CD14-positive monocyte (primary cell): ENCODE data around the gene SPEF2. TPM values are rescaled to one million over a fixed set of nuclear protein-coding genes. Genes with fewer than 3 reads are reported as not detected.

Experiments
- DNase-seq, 3 donors: peaks; one replicate each; pipeline ENCODE4 v3.0.0-alpha.2; 2011 to 2022
- H2AFZ ChIP-seq: 2 replicates; pipeline ENCODE4 v1.6.0; 2012; ENCODE audit warnings: mild to moderate bottlenecking, low read depth, low read length, inconsistent platforms; ENCODE audit not compliant: insufficient read depth, poor library complexity, severe bottlenecking
- H3K27ac ChIP-seq, 2 donors: 1 replicate in 1 of 2; 2 replicates in 1 of 2; pipeline ENCODE4 v1.5.1; 2012 to 2013; ENCODE audit warnings: low read length in 2 of 2, control low read depth in 1 of 2, inconsistent platforms in 1 of 2, low read depth in 1 of 2, mild to moderate bottlenecking in 1 of 2
- H3K27me3 ChIP-seq, 2 donors: one replicate each; pipeline versions ENCODE4 v1.6.0 to v1.6.1; 2011 to 2013; ENCODE audit warnings: low read length in 2 of 2; ENCODE audit not compliant: control insufficient read depth in 2 of 2, insufficient read depth in 2 of 2
- H3K36me3 ChIP-seq, 2 donors: replicated peaks in 1 of 2; 1 replicate in 1 of 2; 2 replicates in 1 of 2; pipeline versions ENCODE4 v1.5.1 to v1.6.1; 2012 to 2013; ENCODE audit warnings: low read length in 2 of 2, control low read depth in 1 of 2, inconsistent platforms in 1 of 2, mild to moderate bottlenecking in 1 of 2; ENCODE audit not compliant: insufficient read depth in 2 of 2, control insufficient read depth in 1 of 2
- H3K4me1 ChIP-seq, 2 donors: 1 replicate in 1 of 2; 2 replicates in 1 of 2; pipeline versions ENCODE4 v1.5.1 to v1.6.1; 2012 to 2013; ENCODE audit warnings: low read length in 2 of 2, control low read depth in 1 of 2, inconsistent platforms in 1 of 2, mild to moderate bottlenecking in 1 of 2, moderate library complexity in 1 of 2; ENCODE audit not compliant: insufficient read depth in 2 of 2, control insufficient read depth in 1 of 2
- H3K4me2 ChIP-seq: replicated peaks from 2 replicates; pipeline ENCODE3; 2012; ENCODE audit warnings: low read length, moderate library complexity, mild to moderate bottlenecking; ENCODE audit not compliant: poor library complexity, severe bottlenecking; ENCODE audit errors: extremely low read depth
- H3K4me3 ChIP-seq, 3 experiments: fragments of 200-600 bp in 1 of 3; sonication (generic) in 1 of 3; replicated peaks in 1 of 3; 1 replicate in 2 of 3; 2 replicates in 1 of 3; pipeline ENCODE4 v1.5.1; 2011 to 2013; ENCODE audit warnings: low read length in 3 of 3, mild to moderate bottlenecking in 3 of 3, control low read depth in 2 of 3, low read depth in 2 of 3, inconsistent platforms in 1 of 3, moderate library complexity in 1 of 3
- H3K79me2 ChIP-seq: 2 replicates; pipeline ENCODE4 v1.6.0; 2012; ENCODE audit warnings: mild to moderate bottlenecking, control low read depth, inconsistent platforms, low read length, moderate library complexity; ENCODE audit not compliant: insufficient read depth
- H3K9ac ChIP-seq: 2 replicates; pipeline ENCODE4 v1.6.0; 2017; ENCODE audit warnings: low read length, mild to moderate bottlenecking; ENCODE audit not compliant: insufficient read depth, poor library complexity, severe bottlenecking
- H3K9me3 ChIP-seq, 2 donors: replicated peaks in 1 of 2; 1 replicate in 1 of 2; 2 replicates in 1 of 2; pipeline versions ENCODE4 v1.5.1 to v1.6.1; 2012 to 2013; ENCODE audit warnings: low read length in 2 of 2, control low read depth in 1 of 2; ENCODE audit not compliant: control insufficient read depth in 1 of 2, insufficient read depth in 1 of 2
- H4K20me1 ChIP-seq: 2 replicates; pipeline ENCODE4 v1.6.0; 2012; ENCODE audit warnings: mild to moderate bottlenecking, low read length, control low read depth, moderate library complexity; ENCODE audit not compliant: insufficient read depth
- H3K27ac Mint-ChIP-seq, 7 donors: one replicate each; pipeline ENCODE4 v1.8.0; 2020; ENCODE audit warnings: mild to moderate bottlenecking in 7 of 7, mixed read lengths in 7 of 7, moderate library complexity in 6 of 7, inconsistent platforms in 2 of 7
- H3K27me3 Mint-ChIP-seq, 3 donors: one replicate each; pipeline ENCODE4 v1.8.0; 2021 to 2022; ENCODE audit warnings: low read depth in 3 of 3, mild to moderate bottlenecking in 3 of 3, mixed read lengths in 3 of 3, moderate library complexity in 3 of 3, inconsistent platforms in 1 of 3
- H3K36me3 Mint-ChIP-seq, 2 donors: one replicate each; pipeline ENCODE4 v1.8.0; 2020; ENCODE audit warnings: mixed read lengths in 2 of 2, inconsistent platforms in 1 of 2, mild to moderate bottlenecking in 1 of 2
- H3K4me1 Mint-ChIP-seq: one replicate; pipeline ENCODE4 v1.8.0; 2020; ENCODE audit warnings: mild to moderate bottlenecking, mixed read lengths
- H3K4me3 Mint-ChIP-seq, 2 donors: one replicate each; pipeline ENCODE4 v1.8.0; 2020; ENCODE audit warnings: mild to moderate bottlenecking in 2 of 2, mixed read lengths in 2 of 2, moderate library complexity in 1 of 2
- H3K9me3 Mint-ChIP-seq, 7 donors: one replicate each; pipeline ENCODE4 v1.8.0; 2020 to 2022; ENCODE audit warnings: mixed read lengths in 7 of 7, mild to moderate bottlenecking in 6 of 7, moderate library complexity in 6 of 7, inconsistent platforms in 2 of 7
- WGBS: methylation state at CpG from one replicate; pipeline ENCODE4 v1.1.5; 2013; ENCODE audit warnings: missing lambda C conversion rate; ENCODE audit not compliant: insufficient coverage; 5-methylcytosine and 5-hydroxymethylcytosine counted together
- intact Hi-C, 2 donors: fragments of 100-400 bp; cut with micrococcal nuclease; formaldehyde crosslinking; loops; one replicate each; pipeline versions ENCODE4 v1.15.0 to v1.15.1; 2023
- polyA plus RNA-seq, 3 donors: library from polyadenylated mRNA; depleted of rRNA in 1 of 3; unstranded in 2 of 3; stranded (reverse) in 1 of 3; fragments of 300-500 nt in 2 of 3; fragments of >200 nt in 1 of 3; fragmentation: Illumina TruSeq in 2 of 3; gene quantifications; 1 replicate in 2 of 3; 2 replicates in 1 of 3; pipeline ENCODE4 v1.2.3, GENCODE V29; 2012 to 2021
- TF ChIP-seq, protein P1 (sequence below): fragments of 200-600 bp; IDR thresholded peaks from one replicate; pipeline ENCODE4 v1.8.0; 2022; ENCODE audit warnings: antibody characterized with exemption, mild to moderate bottlenecking

Gene SPEF2
- polyA plus RNA-seq, 3 donors = 0.46 to 0.96 (median 0.48) TPM

DNA sequence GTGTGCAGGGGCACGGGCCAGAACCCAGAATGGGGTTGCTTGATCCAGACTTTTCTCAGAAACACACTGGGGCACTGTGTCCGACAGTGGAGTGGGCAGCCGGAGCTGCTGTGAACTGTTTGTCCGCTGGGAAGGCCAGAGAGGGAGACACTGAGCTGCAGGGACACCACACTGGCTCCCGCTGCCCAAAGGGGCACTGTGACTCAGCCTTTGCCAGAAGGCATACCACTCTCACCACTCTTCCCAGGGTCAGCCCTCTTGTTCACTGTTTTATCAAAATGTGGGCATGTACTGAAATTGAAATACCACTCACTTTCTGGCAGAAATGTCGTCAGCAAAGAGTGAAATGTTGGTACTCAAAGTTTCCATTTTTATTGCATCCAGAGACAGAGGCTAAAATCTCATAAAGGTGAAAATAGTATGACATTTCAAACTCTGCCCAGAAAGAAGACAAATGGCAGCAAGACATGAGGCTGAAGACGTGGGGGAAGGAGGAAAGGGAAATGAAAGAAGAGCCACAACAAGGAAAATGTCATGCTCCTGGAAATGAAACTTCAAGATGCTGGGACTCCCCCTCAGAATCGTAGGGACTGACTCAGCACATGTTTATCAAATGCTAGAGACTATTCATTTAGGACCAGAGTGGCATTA lies 234.5 kb downstream of the SPEF2 start:
- Histone ChIP-seq H3K27me3 (no peaks in the 10 kb centered on the region), H3K36me3 (no peaks in the 10 kb centered on the region), H2AFZ (no peak overlapping the region), H3K79me2 (no peaks in the 10 kb centered on the region), H3K9me3 (peaks cover 6 to 7% of the 10 kb centered on the region in 2 donors), H4K20me1 (no peaks in the 10 kb centered on the region), H3K27ac (no peak overlapping the region), H3K9ac (no peak overlapping the region), H3K4me3 (no peak overlapping the region), H3K4me1 (peaks cover 18 to 24% of the 10 kb centered on the region in 2 donors), H3K4me2 (no peak overlapping the region)
- H3K27ac Mint-ChIP-seq = peak overlapping the region in 2 of 7 donors; percentile 56 to 65
- H3K4me3 Mint-ChIP-seq = no peak overlapping the region
- H3K36me3 Mint-ChIP-seq = no peaks in the 10 kb centered on the region
- peaks cover 2 to 12% (median 8%) of the 10 kb centered on the region in 7 donors for H3K9me3 Mint-ChIP-seq
- TF ChIP-seq, protein P1, sequence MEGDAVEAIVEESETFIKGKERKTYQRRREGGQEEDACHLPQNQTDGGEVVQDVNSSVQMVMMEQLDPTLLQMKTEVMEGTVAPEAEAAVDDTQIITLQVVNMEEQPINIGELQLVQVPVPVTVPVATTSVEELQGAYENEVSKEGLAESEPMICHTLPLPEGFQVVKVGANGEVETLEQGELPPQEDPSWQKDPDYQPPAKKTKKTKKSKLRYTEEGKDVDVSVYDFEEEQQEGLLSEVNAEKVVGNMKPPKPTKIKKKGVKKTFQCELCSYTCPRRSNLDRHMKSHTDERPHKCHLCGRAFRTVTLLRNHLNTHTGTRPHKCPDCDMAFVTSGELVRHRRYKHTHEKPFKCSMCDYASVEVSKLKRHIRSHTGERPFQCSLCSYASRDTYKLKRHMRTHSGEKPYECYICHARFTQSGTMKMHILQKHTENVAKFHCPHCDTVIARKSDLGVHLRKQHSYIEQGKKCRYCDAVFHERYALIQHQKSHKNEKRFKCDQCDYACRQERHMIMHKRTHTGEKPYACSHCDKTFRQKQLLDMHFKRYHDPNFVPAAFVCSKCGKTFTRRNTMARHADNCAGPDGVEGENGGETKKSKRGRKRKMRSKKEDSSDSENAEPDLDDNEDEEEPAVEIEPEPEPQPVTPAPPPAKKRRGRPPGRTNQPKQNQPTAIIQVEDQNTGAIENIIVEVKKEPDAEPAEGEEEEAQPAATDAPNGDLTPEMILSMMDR = no peak
- DNase-seq = peak in 1 of 3 donors; percentile 62
- H3K27me3 Mint-ChIP-seq = no peaks in the 10 kb centered on the region
- intact Hi-C loops = no loop called here
- WGBS = 78% methylated on average over 6 of the region's 8 CpGs
- peaks cover 32% of the 10 kb centered on the region for H3K4me1 Mint-ChIP-seq

DNA sequence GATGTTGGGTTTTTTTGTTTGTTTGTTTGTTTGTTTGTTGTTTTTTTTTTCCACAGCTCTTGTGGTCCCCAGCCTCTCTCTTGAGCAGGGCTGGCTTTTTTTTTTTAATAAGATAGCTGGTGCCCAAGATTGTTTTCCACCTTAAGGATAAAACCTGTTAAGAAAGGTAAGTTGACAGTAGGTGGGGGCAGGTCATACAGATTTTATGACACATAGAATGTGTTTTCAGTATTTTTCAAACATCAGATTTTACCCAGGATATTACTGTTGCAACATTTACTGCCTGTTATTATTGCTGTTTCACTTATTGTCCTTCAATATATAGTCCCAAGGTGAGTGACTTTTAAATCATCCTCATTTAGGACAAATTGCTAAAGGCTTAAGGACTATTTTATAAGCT lies 235.1 kb downstream of the SPEF2 start:
- Mint-ChIP-seq H3K36me3 (no peaks in the 10 kb centered on the region), H3K4me1 (peaks cover 32% of the 10 kb centered on the region), H3K27ac (peak overlapping the region in 1 of 7 donors; percentile 45), H3K4me3 (no peak overlapping the region), H3K27me3 (no peaks in the 10 kb centered on the region), H3K9me3 (peaks cover 0 to 6% (median 2%) of the 10 kb centered on the region in 7 donors)
- Histone ChIP-seq H3K79me2 (no peaks in the 10 kb centered on the region), H3K27me3 (no peaks in the 10 kb centered on the region), H3K4me2 (no peak overlapping the region), H3K36me3 (no peaks in the 10 kb centered on the region), H3K9ac (no peak overlapping the region), H3K4me1 (peaks cover 18 to 24% of the 10 kb centered on the region in 2 donors), H2AFZ (no peak overlapping the region), H3K4me3 (no peak overlapping the region), H4K20me1 (no peaks in the 10 kb centered on the region), H3K9me3 (peaks cover 2 to 3% of the 10 kb centered on the region in 2 donors), H3K27ac (no peak overlapping the region)
- DNase-seq = no peak
- intact Hi-C loops = no loop called here
- TF ChIP-seq, protein P1 = no peak
